Measurements from ENCODE around the gene KCNQ5.

KCNQ5 gene

DNA sequence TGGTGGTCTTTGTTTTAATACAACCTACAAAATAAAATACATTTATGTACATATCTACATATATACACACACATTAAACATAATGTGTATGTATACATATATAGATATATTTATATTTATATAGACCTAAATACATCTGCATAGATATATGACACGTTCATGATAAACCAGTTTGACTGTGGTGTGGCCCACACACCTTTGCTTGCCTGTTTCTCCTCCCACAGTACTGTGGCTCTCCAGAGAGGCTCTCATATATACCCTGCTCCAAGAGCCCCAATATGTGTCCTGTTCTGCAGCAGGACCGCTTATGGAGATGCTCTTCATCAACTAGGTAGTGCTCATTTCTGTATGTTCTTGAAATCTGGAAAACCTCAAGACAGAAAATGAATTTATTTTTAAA is 207.0 kb downstream of the KCNQ5 start:
- H3K79me2 ChIP-seq (ENCODE audit: insufficient read depth, low read length) = peaks cover 13% of the 10 kb centered on the region; the same call in 1 of the 2 replicates
- H3F3A ChIP-seq (ENCODE audit: insufficient read depth, low read length) = no peaks in the 10 kb centered on the region
- no peak for TF ChIP-seq EZH2 (IDR thresholded peaks at IDR 0.05; ENCODE audit: borderline replicate concordance, low read length)
- TF ChIP-seq, protein P1, sequence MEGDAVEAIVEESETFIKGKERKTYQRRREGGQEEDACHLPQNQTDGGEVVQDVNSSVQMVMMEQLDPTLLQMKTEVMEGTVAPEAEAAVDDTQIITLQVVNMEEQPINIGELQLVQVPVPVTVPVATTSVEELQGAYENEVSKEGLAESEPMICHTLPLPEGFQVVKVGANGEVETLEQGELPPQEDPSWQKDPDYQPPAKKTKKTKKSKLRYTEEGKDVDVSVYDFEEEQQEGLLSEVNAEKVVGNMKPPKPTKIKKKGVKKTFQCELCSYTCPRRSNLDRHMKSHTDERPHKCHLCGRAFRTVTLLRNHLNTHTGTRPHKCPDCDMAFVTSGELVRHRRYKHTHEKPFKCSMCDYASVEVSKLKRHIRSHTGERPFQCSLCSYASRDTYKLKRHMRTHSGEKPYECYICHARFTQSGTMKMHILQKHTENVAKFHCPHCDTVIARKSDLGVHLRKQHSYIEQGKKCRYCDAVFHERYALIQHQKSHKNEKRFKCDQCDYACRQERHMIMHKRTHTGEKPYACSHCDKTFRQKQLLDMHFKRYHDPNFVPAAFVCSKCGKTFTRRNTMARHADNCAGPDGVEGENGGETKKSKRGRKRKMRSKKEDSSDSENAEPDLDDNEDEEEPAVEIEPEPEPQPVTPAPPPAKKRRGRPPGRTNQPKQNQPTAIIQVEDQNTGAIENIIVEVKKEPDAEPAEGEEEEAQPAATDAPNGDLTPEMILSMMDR (IDR thresholded peaks at IDR 0.05; ENCODE audit: low read length) = no peak
- H3K4me1 ChIP-seq (ENCODE audit: insufficient read depth, low read length, severe bottlenecking) = peaks cover 8% of the 10 kb centered on the region
- no peak overlapping the region for H3K9ac ChIP-seq (ENCODE audit: low read length)
- no peak overlapping the region for H3K27ac ChIP-seq (ENCODE audit: low read depth, low read length, poor library complexity, severe bottlenecking)
- no peaks in the 10 kb centered on the region for H3K9me3 ChIP-seq (ENCODE audit: low read length)
- H3K27me3 ChIP-seq (ENCODE audit: insufficient read depth, low read length) = no peaks in the 10 kb centered on the region
- H2AFZ ChIP-seq (ENCODE audit: low read length) = no peak overlapping the region
- H4K20me1 ChIP-seq (ENCODE audit: insufficient read depth, low read length) = no peaks in the 10 kb centered on the region
- no peak overlapping the region for H3K4me2 ChIP-seq (ENCODE audit: low read length)
- H3K36me3 ChIP-seq (ENCODE audit: insufficient read depth, low read length) = peaks cover 9% of the 10 kb centered on the region; the same call in 1 of the 2 replicates
- H3K4me3 ChIP-seq (ENCODE audit: low read depth, low read length, poor library complexity, severe bottlenecking) = no peak overlapping the region
- no peaks in the 10 kb centered on the region for H3K9me2 ChIP-seq (ENCODE audit: low read depth, low read length)

DNA sequence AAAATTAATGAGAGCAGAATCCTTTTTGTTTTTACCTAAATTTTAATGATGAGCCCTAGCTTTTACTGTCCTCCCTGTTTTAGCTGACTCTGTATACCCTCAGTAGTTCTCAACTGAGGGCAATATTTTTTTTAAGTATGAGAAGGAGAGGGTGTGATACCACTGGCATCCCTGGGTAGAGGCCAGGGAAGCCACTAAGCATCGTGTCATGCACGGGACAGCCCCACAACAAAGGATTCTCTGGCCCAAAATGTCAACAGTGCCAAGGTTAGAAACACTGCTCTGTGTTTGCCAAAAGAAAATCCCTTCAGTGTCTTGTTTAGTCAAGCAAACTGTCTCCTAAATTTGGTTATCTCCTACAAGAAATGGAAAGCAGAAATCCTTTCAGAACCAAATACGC is 210.4 kb downstream of the KCNQ5 start:
- Histone ChIP-seq H3K27ac (ENCODE audit: low read depth, low read length, poor library complexity, severe bottlenecking) (no peak overlapping the region), H2AFZ (ENCODE audit: low read length) (no peak overlapping the region), H3K4me3 (ENCODE audit: low read depth, low read length, poor library complexity, severe bottlenecking) (no peak overlapping the region), H3K4me2 (ENCODE audit: low read length) (no peak overlapping the region), H4K20me1 (ENCODE audit: insufficient read depth, low read length) (no peaks in the 10 kb centered on the region), H3K9ac (ENCODE audit: low read length) (no peak overlapping the region), H3K9me2 (ENCODE audit: low read depth, low read length) (no peaks in the 10 kb centered on the region; the same call in 1 of the 2 replicates), H3K79me2 (ENCODE audit: insufficient read depth, low read length) (peaks cover 14% of the 10 kb centered on the region; the same call in 1 of the 2 replicates), H3F3A (ENCODE audit: insufficient read depth, low read length) (no peaks in the 10 kb centered on the region), H3K36me3 (ENCODE audit: insufficient read depth, low read length) (peaks cover 5% of the 10 kb centered on the region; the same call in 1 of the 2 replicates), H3K9me3 (ENCODE audit: low read length) (no peaks in the 10 kb centered on the region), H3K27me3 (ENCODE audit: insufficient read depth, low read length) (no peaks in the 10 kb centered on the region), H3K4me1 (ENCODE audit: insufficient read depth, low read length, severe bottlenecking) (no peaks in the 10 kb centered on the region)
- TF ChIP-seq, protein P1 (IDR thresholded peaks at IDR 0.05; ENCODE audit: low read length) = no peak
- no peak for TF ChIP-seq EZH2 (IDR thresholded peaks at IDR 0.05; ENCODE audit: borderline replicate concordance, low read length)

GRCh38 chr6:72835749-72836148 is 213.9 kb downstream of the KCNQ5 start:
- Histone ChIP-seq H3K4me2 (ENCODE audit: low read length) (no peak overlapping the region), H3K79me2 (ENCODE audit: insufficient read depth, low read length) (peaks cover 18% of the 10 kb centered on the region; the same call in 1 of the 2 replicates), H3K27ac (ENCODE audit: low read depth, low read length, poor library complexity, severe bottlenecking) (no peak overlapping the region), H4K20me1 (ENCODE audit: insufficient read depth, low read length) (no peaks in the 10 kb centered on the region), H3K36me3 (ENCODE audit: insufficient read depth, low read length) (no peaks in the 10 kb centered on the region), H2AFZ (ENCODE audit: low read length) (no peak overlapping the region), H3K4me1 (ENCODE audit: insufficient read depth, low read length, severe bottlenecking) (no peaks in the 10 kb centered on the region), H3F3A (ENCODE audit: insufficient read depth, low read length) (no peaks in the 10 kb centered on the region), H3K9me2 (ENCODE audit: low read depth, low read length) (no peaks in the 10 kb centered on the region; the same call in 1 of the 2 replicates), H3K27me3 (ENCODE audit: insufficient read depth, low read length) (no peaks in the 10 kb centered on the region), H3K9ac (ENCODE audit: low read length) (no peak overlapping the region), H3K4me3 (ENCODE audit: low read depth, low read length, poor library complexity, severe bottlenecking) (no peak overlapping the region), H3K9me3 (ENCODE audit: low read length) (no peaks in the 10 kb centered on the region)
- TF ChIP-seq EZH2 (IDR thresholded peaks at IDR 0.05; ENCODE audit: borderline replicate concordance, low read length) = no peak
- TF ChIP-seq, protein P1 (IDR thresholded peaks at IDR 0.05; ENCODE audit: low read length) = no peak
